Stimulated activated CD8-positive, alpha-beta memory T cell treated with anti-CD3 and anti-CD28 coated beads, Interleukin-4, amount 100 ng/mL, for 4 hours (primary cell): ENCODE measurements around the gene RBP2.
"Not testable (repeated sequence)": the region's sequence is repeated elsewhere in the genome, so short reads cannot be mapped to it uniquely, and the experiment has no call there.

Source experiments
- DNase-seq, 2 donors: peaks; one replicate each; pipeline ENCODE4 v3.0.0-alpha.2; 2020; ENCODE audit warnings: low read depth in 2 of 2, low spot score in 1 of 2

The RBP2 gene

DNA sequence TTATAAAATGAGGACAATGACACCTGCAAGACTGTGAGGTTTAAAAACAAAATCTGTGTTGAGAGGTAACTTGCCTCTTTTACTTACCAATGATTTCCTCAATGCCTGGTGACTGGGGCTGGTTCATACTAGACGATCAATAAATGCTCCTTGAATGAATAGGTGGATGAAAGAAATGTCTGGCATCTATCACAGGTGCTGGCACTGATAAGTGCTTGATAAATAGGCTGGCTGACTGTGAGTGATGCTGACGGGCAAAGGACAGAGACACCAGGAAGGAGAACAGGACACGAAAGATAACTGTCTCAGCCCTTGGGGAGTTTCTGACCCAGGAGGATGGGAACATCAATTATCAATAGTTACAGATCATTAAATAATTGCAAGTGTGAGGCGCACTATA lies 31.9 kb downstream of the RBP2 start:
- DNase-seq = no peak

- DNase-seq = no peak
Observed at GRCh38 chr3:139443186-139443585, 33.1 kb downstream of the RBP2 start.

DNA sequence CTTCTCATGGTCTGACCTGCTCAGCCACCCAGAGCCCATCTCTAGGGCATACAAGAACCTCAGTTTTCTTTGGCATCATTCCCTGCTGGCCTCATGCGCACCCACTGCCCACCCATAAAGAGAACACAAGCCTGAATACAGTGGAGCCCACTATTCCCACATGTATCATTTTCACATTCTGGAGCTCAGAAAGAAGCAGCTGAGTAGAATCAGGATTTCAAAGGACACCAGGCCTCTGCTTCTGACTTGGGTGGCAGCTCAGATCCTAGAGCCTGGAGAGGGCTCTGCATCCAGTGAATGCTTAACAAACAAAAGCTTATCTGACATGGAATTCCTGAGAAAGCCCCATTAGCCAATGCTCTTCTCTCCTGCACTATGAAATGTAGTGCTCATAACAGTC lies 34.7 kb downstream of the RBP2 start:
- no peak for DNase-seq

DNA sequence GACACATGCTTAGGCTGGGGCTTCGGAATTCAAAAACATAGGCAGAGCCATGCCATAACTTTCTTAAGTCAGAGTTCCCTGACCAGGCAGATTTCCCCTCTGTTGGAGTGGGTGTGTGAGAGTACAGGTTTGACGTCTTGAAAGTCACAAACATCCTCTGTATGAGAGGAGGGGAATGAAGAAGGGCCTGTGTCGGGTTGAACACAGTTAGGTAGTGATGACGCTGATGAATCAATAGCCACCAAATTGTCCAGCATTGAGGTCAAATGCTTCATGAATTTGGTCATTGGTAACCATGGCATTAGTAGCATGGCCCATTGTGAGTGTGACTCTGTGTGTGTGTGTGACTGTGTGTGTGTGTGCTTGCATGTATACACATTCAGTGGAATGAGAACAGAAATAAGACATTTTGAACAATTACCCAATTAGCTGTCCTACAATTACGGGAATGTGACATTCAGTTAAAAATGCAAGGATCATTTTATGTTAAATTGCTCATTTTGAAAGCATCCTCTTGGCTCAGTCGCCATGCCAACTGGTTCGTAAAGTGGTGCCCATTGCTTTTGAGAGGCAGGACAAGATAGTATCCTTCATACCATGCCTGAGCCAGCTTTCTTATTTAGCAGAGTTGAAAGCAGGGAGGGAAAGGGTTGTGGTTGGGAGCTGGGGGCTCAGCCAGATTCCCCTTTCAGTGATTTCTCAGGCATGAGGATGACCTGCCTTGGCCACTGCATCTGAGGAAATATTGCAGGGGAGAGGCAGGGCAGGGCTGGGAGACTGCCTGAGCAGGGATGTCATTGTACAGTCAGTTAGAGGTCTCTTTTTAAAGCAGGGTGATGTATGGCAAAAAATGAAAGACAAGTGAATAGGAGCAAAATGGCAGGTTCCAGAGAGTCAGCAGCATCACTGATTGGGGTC lies 35.4 kb downstream of the RBP2 start:
- no peak for DNase-seq

DNA sequence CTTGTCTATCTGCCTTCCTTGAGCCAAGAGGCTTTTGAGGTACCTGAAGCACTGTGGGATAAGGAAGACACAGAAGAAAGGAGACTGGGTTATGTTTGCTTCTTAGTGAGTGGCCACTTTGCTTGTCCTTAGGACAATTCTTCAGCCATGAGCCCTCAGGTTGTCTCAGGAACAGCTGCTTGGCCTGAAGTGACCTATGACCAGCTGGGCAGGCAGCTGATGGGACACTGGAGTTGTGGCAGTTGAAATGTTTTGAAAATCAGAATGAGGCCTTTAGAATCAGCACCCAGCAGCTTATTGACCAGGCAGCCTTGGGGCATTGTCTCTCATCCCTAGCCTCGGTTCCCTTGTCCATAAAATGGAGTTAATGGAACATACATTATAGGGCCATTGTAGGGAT lies 37.0 kb downstream of the RBP2 start:
- DNase-seq = no peak

DNA sequence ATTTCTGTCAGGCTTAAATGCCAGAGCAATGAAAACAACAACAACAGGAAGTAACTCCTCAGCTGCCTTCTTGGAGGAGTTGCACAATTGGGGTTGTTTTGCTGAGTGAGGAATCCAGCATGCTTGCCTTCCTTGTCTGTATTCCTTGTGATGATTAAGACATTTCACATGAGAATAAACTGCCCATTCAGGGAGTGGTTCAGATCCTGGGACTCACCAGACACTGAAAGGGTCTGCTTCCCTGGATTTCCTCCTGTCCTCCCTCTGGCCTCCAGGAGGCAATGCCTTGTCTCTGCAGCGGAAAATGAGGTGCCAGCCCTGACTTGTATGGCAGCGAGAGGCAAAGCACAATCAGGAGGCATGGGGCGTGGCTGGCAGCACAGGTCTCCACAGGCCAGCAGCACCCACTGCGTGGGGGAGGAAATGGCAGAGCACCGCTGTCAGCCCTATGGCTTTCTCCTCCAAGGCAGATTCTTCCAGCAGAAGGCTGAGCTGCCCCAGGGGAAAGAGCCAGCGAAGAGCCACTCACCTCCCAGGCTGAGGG lies 41.5 kb downstream of the RBP2 start:
- no peak for DNase-seq

- no peak for DNase-seq
Observed at GRCh38 chr3:139434228-139434627, 42.1 kb downstream of the RBP2 start.

DNA sequence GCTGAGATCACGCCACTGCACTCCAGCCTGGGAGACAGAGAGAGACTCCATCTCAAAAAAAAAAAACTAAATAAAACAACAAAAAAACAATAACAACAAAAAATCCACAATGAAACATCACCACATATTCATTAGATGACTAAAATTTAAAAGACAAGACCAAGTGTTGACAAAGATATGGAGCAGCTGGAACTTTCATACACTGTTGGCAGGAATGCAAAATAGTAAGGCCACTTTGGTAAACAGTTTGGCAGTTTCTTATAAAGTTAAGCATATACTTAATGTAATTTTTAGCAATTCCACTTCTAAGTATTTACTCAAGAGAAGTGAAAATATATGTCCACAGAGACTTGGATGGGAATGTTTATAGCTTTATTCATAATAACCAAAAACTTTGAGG lies 43.2 kb downstream of the RBP2 start:
- DNase-seq = no peak

DNA sequence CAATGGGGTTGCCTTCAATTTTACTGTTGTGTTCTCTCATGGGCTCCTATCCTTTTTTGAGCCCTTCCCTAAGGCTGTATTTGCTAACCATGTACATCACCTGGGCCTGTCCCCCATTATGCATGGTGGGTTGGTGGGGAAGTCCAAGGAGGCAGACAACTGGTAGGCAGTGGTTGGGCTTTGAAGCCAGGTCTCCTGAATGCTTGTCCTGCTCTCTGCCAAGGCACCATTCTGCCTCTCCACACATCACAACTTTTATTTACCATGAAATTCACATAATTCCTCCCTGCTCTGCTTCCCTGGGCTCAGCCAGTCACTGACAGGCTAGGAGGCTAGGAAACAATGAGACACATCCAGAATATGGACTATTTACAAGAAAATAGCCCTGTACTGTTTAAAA lies 45.8 kb downstream of the RBP2 start:
- no peak for DNase-seq

DNA sequence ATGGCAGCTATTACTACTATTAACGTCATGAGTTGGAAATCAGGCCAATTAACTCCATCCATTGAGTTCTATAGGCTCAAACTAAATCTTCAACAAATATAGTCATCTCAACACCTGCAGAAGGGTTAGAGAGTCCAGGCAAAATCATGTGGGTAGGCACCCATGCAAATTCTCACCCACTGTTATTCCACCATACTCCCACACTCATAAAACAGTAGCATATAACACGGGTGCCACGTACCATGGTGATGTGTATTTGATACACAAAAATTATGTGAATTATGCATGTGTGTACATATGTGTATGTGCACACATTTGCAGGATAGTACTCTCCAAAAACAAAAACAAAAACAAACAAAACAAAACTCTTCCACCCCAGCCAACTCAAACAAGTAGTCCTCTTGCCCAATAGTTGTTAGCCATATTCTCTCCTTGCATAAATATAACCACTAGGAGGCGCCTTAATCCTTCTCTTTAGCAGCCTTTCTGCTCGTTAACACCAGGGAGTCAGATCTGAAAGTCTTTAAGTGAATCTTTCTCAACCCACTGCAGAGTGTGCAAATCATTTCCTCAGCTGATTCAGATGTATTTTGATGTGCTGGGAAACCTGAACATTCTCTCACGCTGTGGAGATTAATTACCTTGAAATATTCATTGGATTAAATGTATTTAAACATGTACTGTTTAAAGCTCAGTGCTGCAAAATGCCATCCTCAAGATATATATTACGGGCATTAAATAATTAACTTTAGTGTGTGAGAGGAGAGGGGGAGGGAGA lies 48.8 kb downstream of the RBP2 start:
- DNase-seq = no peak

DNA sequence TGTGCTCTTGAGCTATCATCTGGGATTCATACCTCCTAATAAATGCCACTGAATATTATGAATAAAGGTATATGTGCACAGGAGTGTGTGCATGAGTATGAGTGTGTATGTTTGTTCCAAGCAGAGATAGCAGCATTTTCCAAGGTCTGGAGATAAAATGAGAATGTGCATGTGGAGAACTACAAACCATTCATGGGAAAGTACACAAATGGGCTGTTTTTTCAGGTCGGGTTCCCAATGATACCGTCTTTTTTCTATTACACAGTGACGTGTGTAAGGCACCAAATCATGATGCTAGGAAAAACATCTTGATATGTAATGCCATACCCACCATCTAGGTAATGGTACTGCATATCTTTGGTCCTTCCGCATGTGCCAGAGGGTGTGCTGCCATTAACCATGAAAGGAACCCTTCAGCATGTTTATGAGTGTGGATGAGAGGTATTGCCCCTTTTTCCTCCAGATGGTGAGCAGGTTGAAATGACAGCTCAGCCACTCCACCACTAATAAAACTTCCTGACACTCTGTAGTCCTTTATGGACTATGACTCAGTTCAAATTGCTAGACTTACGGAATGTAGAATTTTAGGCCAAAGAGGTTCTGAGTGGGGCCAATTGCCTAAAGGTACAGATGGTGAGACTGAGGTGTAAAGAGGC lies 50.4 kb downstream of the RBP2 start:
- no peak for DNase-seq

DNA sequence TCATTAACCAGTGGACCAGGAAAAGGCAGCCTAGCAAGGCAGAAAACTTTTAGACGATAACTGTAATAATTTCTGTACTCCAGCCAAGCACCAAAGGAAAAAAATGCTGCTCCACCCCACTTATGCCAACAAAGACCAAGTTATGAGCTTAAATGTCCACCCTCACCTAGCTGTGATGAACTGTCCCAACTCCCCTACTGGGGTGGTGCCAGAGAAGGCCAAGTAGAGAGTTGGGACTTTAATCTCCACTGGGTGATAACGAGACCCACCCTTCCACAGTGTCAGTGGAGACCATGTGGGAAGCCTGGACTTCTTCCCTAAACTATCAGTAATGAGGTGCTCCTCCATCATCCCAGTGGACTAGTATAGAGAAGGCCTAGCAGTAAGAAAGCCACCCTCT lies 53.1 kb downstream of the RBP2 start:
- DNase-seq = no peak

DNA sequence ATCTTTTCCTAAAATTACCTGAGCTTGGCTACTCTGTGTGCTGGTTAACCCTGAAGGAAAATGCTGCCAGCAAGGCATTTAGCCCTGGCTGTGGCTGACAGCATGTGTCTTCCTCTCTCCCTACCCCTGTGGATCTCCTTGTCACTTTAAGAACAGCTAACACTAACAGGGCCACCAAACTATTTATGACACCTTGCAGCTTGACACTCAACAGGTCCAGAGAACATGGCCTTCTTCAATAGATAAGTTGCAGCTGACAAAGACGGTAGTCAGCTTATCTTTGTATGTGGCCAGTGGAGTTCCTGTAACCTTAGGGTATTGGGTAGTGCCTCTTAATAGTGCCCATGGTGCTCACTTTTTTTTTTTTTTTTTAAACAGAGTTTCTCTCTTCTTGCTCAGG lies 54.9 kb downstream of the RBP2 start:
- DNase-seq = no peak

- DNase-seq = no peak
Observed at GRCh38 chr3:139421040-139421439, 55.3 kb downstream of the RBP2 start.

GRCh38 chr3:139418144-139418543 lies 58.2 kb downstream of the RBP2 start:
- no peak for DNase-seq

- no peak for DNase-seq
Observed at GRCh38 chr3:139416275-139416674, 60.0 kb downstream of the RBP2 start.

DNA sequence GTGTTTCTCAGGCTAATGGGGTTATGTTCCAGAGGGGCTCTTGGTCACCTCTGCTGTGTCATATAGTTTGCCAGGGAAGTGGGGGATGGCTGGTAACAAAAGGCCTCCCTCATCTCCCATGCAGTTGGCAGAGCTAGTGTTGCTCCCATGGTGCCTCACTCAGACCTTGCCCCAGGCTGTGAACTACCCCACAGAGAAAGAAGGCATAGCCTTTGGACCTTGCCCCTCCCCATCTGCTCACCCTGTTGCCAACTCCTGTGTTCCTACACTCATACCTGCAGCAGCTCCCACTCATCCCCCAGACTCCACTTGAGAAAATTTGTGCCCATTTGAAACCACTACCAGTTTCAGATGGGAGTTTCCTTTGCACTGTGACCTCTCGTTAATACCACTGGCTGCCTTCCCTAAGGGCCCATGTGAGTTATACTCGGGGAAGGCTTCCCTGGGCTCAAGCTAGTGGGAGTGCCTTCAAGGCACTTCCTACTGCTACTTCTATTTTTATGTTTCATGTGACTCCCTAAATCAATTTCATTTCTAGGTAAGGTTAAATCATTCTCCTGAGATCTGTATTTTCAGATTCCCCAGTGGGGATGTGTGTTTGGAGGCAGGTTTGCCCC lies 61.6 kb downstream of the RBP2 start:
- no peak for DNase-seq

DNA sequence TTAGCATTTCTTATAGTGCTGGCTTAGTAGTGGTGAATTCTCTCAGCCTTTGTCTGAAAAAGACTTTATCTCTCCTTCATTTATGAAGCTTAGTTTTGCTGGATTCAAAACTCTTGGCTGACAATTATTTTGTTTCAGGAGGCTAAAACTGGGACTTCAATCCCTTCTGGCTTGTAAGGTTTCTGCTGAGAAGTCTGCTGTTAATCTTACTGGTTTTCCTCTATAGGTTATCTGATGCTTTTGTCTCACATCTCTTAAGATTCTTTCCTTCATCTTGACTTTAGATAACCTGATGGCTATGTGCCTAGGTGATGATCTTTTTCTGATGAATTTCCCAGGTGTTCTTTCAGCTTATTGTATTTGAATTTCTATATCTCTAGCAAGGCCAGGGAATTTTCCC lies 63.4 kb downstream of the RBP2 start:
- DNase-seq = not testable (repeated sequence)
